NCI-H1930 (cell line): Measurements from ENCODE around the gene PSMF1.

Experiments used
- DNase-seq, 2 experiments: peaks; one replicate each; lab custom pipeline; 2025; lab: John Stamatoyannopoulos, UW

PSMF1 gene

GRCh38 chr20:1190847-1191246, 72.4 kb downstream of the PSMF1 start:
- no peak for DNase-seq

- no peak for DNase-seq
Observed at GRCh38 chr20:1191299-1191698, 72.9 kb downstream of the PSMF1 start.

GRCh38 chr20:1195226-1195625, 76.8 kb downstream of the PSMF1 start:
- DNase-seq, result no peak

GRCh38 chr20:1196634-1197033, 78.2 kb downstream of the PSMF1 start:
- no peak for DNase-seq

- DNase-seq, result no peak
Observed at GRCh38 chr20:1197801-1198200, 79.4 kb downstream of the PSMF1 start.

- no peak for DNase-seq
Observed at GRCh38 chr20:1198751-1199150, 80.3 kb downstream of the PSMF1 start.

- no peak for DNase-seq
Observed at GRCh38 chr20:1199212-1199873, 80.9 kb downstream of the PSMF1 start.

- no peak for DNase-seq
Observed at GRCh38 chr20:1199964-1200363, 81.6 kb downstream of the PSMF1 start.

GRCh38 chr20:1202762-1203504, 84.5 kb downstream of the PSMF1 start, which contains the start of gene C20orf202:
Gene C20orf202, plus strand, starts transcription at chr20:1203454. Its CDS starts 132 bp downstream, at chr20:1203586.
- no peak for DNase-seq

GRCh38 chr20:1203630-1204029, 85.2 kb downstream of the PSMF1 start:
- DNase-seq, result no peak

- no peak for DNase-seq
Observed at GRCh38 chr20:1204113-1204512, 85.7 kb downstream of the PSMF1 start.

- no peak for DNase-seq
Observed at GRCh38 chr20:1204576-1204975, 86.2 kb downstream of the PSMF1 start.

GRCh38 chr20:1205802-1206201, 87.4 kb downstream of the PSMF1 start:
- no peak for DNase-seq

GRCh38 chr20:1206366-1207148, 88.2 kb downstream of the PSMF1 start:
- DNase-seq, result no peak

GRCh38 chr20:1207293-1207878, 89.0 kb downstream of the PSMF1 start:
- DNase-seq, result no peak

- no peak for DNase-seq
Observed at GRCh38 chr20:1209447-1210387, 91.3 kb downstream of the PSMF1 start.

GRCh38 chr20:1210501-1210900, 92.1 kb downstream of the PSMF1 start:
- DNase-seq, result no peak

GRCh38 chr20:1212023-1212422, 93.6 kb downstream of the PSMF1 start:
- no peak for DNase-seq

GRCh38 chr20:1212607-1213396, 94.4 kb downstream of the PSMF1 start:
- peak; percentile 32 to 47 for DNase-seq

- DNase-seq, result no peak
Observed at GRCh38 chr20:1214838-1215261, 96.4 kb downstream of the PSMF1 start.
